ENCODE data around the gene RABAC1.
A peak's percentile ranks its signal among the peaks of the same experiment; 100 is the strongest.
"Not testable (repeated sequence)": the region's sequence is repeated elsewhere in the genome, so short reads cannot be mapped to it uniquely, and the experiment has no call there.

RABAC1 gene, protein sequence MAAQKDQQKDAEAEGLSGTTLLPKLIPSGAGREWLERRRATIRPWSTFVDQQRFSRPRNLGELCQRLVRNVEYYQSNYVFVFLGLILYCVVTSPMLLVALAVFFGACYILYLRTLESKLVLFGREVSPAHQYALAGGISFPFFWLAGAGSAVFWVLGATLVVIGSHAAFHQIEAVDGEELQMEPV

DNA sequence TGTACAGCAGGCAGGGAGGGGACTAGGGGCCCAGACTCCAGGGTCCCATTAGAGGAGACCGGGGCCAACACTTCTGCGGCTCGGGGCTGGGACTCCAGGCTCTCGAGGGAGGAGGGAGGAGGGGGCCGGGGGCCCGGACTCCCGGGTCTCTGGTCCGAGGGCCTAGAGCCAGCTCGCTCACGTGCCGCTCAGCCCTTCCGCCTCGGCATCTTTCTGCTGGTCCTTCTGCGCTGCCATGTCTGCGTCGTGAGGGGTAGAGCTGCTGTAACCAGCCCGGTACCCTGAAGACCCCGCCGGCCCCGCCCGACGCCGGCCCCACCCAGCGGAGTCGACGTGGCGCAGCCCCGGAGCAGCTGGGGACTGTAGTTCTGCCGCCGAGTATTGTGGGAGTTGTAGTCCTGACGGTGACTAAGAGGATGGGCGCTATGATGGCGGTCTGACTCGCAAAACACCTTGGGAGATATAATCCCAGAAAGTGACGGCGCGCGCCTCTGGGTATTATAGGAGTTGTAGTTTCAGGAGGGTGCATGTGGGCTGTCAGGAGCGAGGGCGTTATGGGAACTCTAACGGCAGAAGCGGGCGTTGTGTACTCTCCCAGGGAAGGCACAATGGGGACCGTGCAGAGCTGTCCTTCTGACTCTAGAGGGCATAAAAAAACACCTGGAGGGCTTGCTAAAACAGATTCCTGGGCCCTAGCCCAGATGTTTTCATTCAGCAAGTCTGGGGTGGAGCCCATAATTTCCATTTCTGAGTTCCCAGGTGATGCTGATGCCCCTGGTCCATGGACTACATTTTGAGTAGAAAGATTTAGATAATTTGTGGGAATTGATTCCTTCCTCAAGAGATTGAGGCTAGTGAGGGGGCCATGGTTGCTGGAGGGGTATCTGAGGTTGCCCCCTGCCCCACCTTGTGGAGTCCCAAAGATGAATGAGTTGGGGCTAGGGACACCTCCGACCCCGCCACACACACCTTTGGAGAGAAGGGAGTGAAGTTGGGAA, at the start of gene RABAC1:
TSS of gene RABAC1 (minus strand) at position 266 of the 998 bp plus-strand sequence. CDS start at position 237, 29 bp downstream.
- peak; percentile 70 for DNase-seq (ENCODE audit: low read depth)

- no peak for DNase-seq (ENCODE audit: low read depth)
Observed at GRCh38 chr19:42006569-42006968, 47.4 kb upstream of the RABAC1 start.

GRCh38 chr19:42005504-42005903, 46.4 kb upstream of the RABAC1 start:
- DNase-seq (ENCODE audit: low read depth), result no peak

DNA sequence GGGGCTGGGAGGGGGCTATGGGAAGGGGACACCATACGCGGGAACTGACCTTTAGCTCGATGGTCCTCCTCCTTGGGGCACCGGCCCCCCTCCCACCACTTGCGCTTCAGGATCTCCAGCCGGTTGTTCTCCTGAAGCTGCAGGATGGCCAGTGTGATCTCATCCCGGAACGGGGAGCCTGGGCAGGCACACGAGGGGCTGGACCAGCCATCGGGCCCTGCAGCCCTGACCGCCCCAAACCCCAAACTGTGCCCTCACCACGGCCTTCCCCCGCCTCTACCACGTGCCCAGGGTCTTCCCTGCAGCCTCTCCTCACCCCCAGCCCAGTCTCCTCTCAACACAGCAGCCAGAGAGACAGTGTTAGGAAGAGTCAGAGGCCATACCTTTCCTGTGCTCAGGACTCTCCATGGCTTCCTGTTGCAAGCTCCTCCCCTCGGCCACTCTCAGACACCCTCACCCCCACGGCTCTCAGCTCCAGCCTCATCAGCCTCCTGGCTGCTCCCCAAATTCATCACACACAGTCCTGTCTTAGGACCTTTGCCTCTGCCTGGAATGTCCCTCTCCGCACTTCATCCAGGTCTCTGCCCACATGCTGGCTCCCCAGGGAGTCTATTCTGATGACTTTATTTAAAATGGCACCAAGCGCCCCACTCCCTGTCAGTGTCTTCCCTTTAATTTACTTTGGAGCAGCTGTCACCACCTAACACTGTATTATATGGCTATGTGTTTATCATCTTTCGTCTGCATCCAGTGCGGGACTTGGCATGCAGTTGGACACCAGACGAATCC, 44.6 kb upstream of the RABAC1 start:
- DNase-seq (ENCODE audit: low read depth), result no peak

- no peak for DNase-seq (ENCODE audit: low read depth)
Observed at GRCh38 chr19:41999878-42000208, 40.7 kb upstream of the RABAC1 start.

- DNase-seq (ENCODE audit: low read depth), result no peak
Observed at GRCh38 chr19:41999071-41999877, 40.2 kb upstream of the RABAC1 start.

GRCh38 chr19:41998246-41999020, 39.3 kb upstream of the RABAC1 start:
- no peak for DNase-seq (ENCODE audit: low read depth)

DNA sequence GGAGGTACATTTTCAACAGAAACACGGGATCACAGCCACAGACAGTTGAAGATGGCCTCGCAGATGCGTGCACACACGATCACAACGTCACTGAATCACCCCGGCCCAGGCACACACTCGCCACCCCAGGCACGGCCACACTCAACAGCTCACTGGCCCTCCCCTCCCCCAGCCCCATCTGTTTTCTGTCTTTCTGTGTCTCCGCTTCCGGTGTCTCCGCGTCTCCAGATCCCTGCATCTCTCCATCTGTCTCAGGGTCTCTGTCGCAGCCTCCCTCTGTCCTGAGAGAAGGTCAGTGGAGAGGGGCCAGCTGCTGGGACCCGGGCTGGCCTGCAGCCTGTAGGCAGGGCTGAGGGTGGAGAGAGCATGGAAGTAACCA, 38.7 kb upstream of the RABAC1 start:
- DNase-seq (ENCODE audit: low read depth), result no peak

DNA sequence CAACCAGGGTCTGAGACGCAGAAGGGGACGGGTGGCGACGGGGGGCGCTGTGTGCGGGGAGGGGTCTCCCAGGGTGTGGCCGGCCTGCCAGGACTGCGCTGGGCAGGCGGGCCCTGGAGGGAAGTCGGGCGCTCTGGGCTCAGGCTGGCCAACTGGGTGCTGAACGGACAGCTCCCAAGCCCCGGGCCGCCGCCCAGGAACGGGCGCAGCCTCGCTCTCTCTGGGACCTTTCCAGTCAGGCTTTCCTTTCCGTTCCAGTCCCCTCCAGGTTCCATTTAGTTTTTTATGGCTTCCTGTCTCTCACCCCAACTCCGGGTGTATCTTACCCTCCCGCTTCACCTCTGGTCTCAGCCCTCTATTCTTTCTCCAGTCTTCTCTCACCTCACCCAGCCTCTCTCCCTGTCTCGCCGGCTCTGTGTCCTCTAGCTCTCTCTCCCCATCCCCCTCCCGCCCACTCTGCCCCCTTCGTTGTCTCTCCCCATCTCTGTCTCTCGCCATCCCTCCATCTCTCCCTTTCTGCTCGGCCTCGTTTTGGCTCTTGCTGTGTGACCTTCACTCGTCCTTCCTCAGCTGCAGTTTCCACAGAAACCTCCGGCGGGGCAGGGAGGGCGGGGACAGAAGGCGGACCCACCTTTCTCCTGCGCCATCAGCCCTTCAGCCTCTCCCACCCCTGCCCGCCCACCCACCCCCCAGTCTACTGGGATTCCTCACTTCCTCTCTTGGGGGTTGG, 38.2 kb upstream of the RABAC1 start:
- DNase-seq (ENCODE audit: low read depth), result peak; percentile 12

DNA sequence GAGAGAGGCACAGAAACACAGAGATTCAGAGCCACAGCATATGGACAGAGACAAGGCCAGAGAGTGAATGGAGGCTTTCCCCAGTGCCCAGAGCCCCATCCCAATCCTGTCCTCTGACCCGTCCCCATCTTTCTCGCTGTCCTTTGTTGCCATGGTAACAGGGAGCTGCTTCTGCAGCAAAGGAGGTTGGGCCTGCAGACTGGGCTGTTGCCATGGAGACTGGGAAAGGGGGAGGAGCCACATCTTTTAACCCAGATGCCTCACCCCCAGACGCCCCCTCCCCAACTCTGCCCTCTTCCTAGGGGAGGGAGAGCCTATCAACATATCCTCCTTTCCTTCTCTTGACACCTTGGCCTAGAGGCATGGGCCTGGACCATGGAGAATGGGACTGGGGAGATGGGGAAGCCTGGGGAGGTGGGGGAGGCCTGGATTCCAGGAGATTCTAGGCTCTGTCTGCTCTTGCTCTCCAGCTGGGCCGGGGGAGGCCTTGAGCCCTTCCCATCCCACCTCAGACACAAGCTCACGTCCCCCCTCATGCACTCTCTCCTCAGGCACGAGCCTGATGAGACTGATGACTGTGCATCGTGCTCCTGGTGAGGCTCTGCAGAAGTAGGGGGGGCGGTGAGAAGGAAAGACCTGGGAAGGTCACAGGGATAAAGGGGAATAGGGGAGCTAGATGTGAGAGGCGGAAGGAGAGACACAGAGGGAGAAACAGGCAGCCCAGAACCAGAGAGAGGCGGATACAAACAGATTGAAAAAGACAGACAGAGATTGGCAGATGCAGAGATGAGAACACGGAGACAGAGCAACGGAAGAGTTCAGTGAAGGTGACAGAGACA, 37.1 kb upstream of the RABAC1 start:
- no peak for DNase-seq (ENCODE audit: low read depth)

DNA sequence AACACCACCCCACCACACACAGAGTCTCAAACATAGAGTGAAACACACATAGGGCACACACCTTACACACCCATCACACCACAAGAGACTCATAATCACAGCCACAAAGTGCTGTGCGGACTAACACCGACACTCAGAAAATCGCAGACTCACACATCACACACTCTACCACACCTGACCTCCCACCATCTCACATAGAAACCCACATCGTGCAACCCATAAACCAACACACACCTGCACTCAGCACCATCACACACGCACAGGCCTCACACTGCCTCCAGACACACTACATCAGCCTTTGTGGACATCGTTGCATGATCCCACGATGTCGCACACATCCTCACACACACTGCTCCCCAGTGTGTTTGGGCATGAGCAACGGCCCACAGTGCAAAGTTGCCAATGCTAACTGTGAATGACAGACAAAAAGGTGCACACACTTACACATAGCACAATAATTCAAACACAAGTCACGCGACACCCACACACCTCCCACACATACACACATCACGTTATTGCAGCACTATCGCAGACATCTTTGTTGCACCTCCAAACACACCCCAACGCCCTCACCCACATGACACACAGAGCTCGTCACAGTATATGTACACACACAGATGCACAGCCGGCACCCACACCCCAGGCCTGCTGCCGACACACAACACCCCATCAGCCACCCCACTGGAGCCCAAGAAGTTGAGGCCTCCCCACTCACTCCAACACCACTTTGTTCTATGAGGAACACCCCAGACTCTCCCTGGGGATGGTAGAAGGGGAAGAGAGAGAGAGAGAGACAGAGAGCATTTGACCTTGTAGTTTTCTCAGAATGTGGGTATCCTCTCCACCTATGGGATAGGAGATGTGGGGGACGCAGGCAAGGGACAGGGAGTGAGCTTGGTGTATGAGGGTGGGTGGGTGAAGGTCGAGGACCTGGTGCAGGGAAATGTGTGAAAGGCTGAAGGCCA, 36.2 kb upstream of the RABAC1 start:
- DNase-seq (ENCODE audit: low read depth), result no peak

GRCh38 chr19:41994521-41994971, 35.4 kb upstream of the RABAC1 start:
- DNase-seq (ENCODE audit: low read depth), result no peak

GRCh38 chr19:41993612-41994483, 34.7 kb upstream of the RABAC1 start, which contains the start of gene ATP1A3:
Gene ATP1A3 (minus strand): TSS chr19:41994230. CDS start chr19:41994076, 154 bp downstream.
- DNase-seq (ENCODE audit: low read depth), result peak; percentile 36

DNA sequence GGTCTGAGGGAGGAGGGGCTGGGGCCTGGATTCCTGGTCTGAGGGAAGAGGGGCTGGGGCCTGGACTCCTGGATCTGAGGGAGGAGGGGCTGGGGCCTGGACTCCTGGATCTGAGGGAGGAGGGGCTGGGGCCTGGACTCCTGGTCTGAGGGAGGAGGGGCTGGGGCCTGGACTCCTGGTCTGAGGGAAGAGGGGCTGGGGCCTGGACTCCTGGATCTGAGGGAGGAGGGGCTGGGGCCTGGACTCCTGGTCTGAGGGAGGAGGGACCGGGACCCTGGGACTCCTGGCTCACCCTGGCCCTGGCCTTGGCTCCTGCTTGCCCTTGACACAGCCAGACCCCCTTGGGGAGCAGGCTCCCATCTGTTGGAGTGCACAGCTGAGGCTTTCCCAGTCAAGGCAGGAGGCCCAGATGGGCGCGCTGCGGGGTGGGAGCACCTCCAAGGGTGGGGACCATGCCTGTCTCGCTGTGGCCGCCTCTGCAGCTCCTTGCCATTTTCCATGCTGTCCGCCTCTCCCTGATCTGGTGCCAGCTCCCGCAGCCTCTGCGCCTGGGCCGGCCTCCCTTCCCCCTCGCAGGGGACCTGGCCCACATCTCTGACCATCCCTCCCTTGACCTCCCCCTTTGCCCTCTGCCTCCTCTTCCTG, 32.9 kb upstream of the RABAC1 start:
- not testable (repeated sequence) for DNase-seq (ENCODE audit: low read depth)

GRCh38 chr19:41991025-41991424, 31.9 kb upstream of the RABAC1 start:
- DNase-seq (ENCODE audit: low read depth), result no peak

- no peak for DNase-seq (ENCODE audit: low read depth)
Observed at GRCh38 chr19:41990615-41991014, 31.5 kb upstream of the RABAC1 start.

Data from stimulated activated CD8-positive, alpha-beta memory T cell treated with anti-CD3 and anti-CD28 coated beads, Interleukin-7, amount 100 ng/mL, for 24 hours (primary cell).